Endothelial cell of umbilical vein (primary cell): ENCODE results near the gene SYTL3. TPM values are rescaled to one million over a fixed set of nuclear protein-coding genes. Genes with fewer than 3 reads are reported as not detected.

Experiments
- BruUV-seq: library from RNA; stranded (reverse); fragments of 400-500 nt; replicated peaks from 2 replicates; lab custom pipeline; 2021; lab: Mats Ljungman, UMichigan
- CTCF ChIA-PET: fragments of 300-600, 350-600 bp; sonication (Branson Sonifier 250); formaldehyde crosslinking; loops from one replicate; lab custom pipeline; 2021; ENCODE audit warnings: antibody characterized with exemption, inconsistent platforms; lab: Charles Lee
- POLR2A ChIA-PET: fragments of 300-600, 350-600 bp; sonication (Branson Sonifier 250); formaldehyde crosslinking; loops from one replicate; lab custom pipeline; 2021; ENCODE audit warnings: antibody characterized with exemption, inconsistent platforms; lab: Charles Lee
- DNase-seq: peaks from one replicate; pipeline ENCODE4 v3.0.0-alpha.2; 2011; ENCODE audit warnings: low read depth, low spot score
- FAIRE-seq: peaks from 2 replicates; lab custom pipeline; 2011; peaks lifted over from hg19 to GRCh38; lab: Jason Lieb, UNC
- H2AFZ ChIP-seq: 2 replicates; pipeline ENCODE4 v1.6.0; 2012; ENCODE audit warnings: low read depth, low read length, control low read depth, inconsistent platforms
- H3K27ac ChIP-seq: 2 replicates; pipeline ENCODE4 v1.5.1; 2011; ENCODE audit warnings: low read depth, mild to moderate bottlenecking, control low read depth, low read length, moderate library complexity; ENCODE audit not compliant: insufficient read depth
- H3K27me3 ChIP-seq, 2 experiments: 2 replicates each; pipeline versions ENCODE4 v1.6.0 to v1.6.1; 2011; ENCODE audit warnings: low read length in 2 of 2, mixed read lengths in 1 of 2; ENCODE audit not compliant: control insufficient read depth in 2 of 2, insufficient read depth in 2 of 2
- H3K36me3 ChIP-seq, 2 experiments: 2 replicates in 1 of 2; 3 replicates in 1 of 2; pipeline ENCODE4 v1.5.1; 2011; ENCODE audit warnings: low read length in 2 of 2, mild to moderate bottlenecking in 1 of 2, moderate library complexity in 1 of 2; ENCODE audit not compliant: control insufficient read depth in 2 of 2, insufficient read depth in 2 of 2; ENCODE audit errors: extremely low read depth in 1 of 2
- H3K4me1 ChIP-seq: 3 replicates; pipeline ENCODE4 v1.5.1; 2011; ENCODE audit warnings: mild to moderate bottlenecking, low read length; ENCODE audit not compliant: control insufficient read depth, insufficient read depth; ENCODE audit errors: extremely low read depth
- H3K4me2 ChIP-seq: 2 replicates; pipeline ENCODE4 v1.6.1; 2011; ENCODE audit warnings: low read length, control low read depth, mixed read lengths; ENCODE audit not compliant: insufficient read depth
- H3K4me3 ChIP-seq, 3 experiments: fragments of 200-600 bp in 1 of 3; sonication (generic), shearing (Covaris generic) in 1 of 3; replicated peaks in 1 of 3; 2 replicates each; pipeline ENCODE4 v1.5.1; 2011 to 2016; ENCODE audit warnings: control low read depth in 3 of 3, low read length in 3 of 3, mild to moderate bottlenecking in 2 of 3, inconsistent platforms in 1 of 3, low read depth in 1 of 3, moderate library complexity in 1 of 3; ENCODE audit not compliant: insufficient read depth in 1 of 3
- H3K79me2 ChIP-seq: 2 replicates; pipeline ENCODE4 v1.6.0; 2012; ENCODE audit warnings: low read length, inconsistent platforms; ENCODE audit not compliant: control insufficient read depth, insufficient read depth
- H3K9ac ChIP-seq: replicated peaks from 2 replicates; pipeline ENCODE3; 2011; ENCODE audit warnings: low read length, control low read depth; ENCODE audit not compliant: insufficient read depth; ENCODE audit errors: extremely low read depth
- H3K9me1 ChIP-seq: replicated peaks from 3 replicates; pipeline ENCODE4 v1.6.0; 2011; ENCODE audit warnings: mild to moderate bottlenecking, low read length; ENCODE audit not compliant: control insufficient read depth, insufficient read depth; ENCODE audit errors: extremely low read depth
- H3K9me3 ChIP-seq: replicated peaks from 2 replicates; pipeline ENCODE4 v1.5.1; 2012; ENCODE audit warnings: low read length, inconsistent platforms; ENCODE audit not compliant: control insufficient read depth, insufficient read depth
- H4K20me1 ChIP-seq: replicated peaks from 2 replicates; pipeline ENCODE3; 2011; ENCODE audit warnings: mild to moderate bottlenecking, low read length; ENCODE audit not compliant: control insufficient read depth, insufficient read depth; ENCODE audit errors: extremely low read depth
- CTCF ChIP-seq, 2 donors: IDR thresholded peaks; 1 replicate in 1 of 2; 2 replicates in 1 of 2; pipeline ENCODE4 v1.5.1; 2011; ENCODE audit warnings: low read length in 2 of 2, mild to moderate bottlenecking in 2 of 2, moderate library complexity in 2 of 2, control low read depth in 1 of 2, inconsistent platforms in 1 of 2, low read depth in 1 of 2; ENCODE audit not compliant: insufficient read depth in 1 of 2; ENCODE audit errors: extremely low read depth in 1 of 2
- EZH2 ChIP-seq: IDR thresholded peaks from 2 replicates; pipeline ENCODE4 v1.6.1; 2012; ENCODE audit warnings: borderline replicate concordance, low read depth, mild to moderate bottlenecking, moderate library complexity, low read length, inconsistent platforms; ENCODE audit not compliant: severe bottlenecking
- FOS ChIP-seq: IDR thresholded peaks from 2 replicates; pipeline ENCODE4 v1.6.1; 2011; ENCODE audit warnings: mild to moderate bottlenecking, low read length, moderate library complexity, borderline replicate concordance; ENCODE audit not compliant: insufficient read depth
- GATA2 ChIP-seq: IDR thresholded peaks from 2 replicates; pipeline ENCODE4 v1.7.0; 2011; ENCODE audit warnings: low read depth, mild to moderate bottlenecking, moderate library complexity, mixed read lengths, low read length; ENCODE audit not compliant: insufficient read length, insufficient read depth
- JUN ChIP-seq: IDR thresholded peaks from 2 replicates; pipeline ENCODE4 v1.6.1; 2011; ENCODE audit warnings: borderline replicate concordance, low read depth; ENCODE audit not compliant: insufficient read length, insufficient read depth
- MYC ChIP-seq: IDR thresholded peaks from one replicate; pipeline ENCODE4 v1.6.1; 2011; ENCODE audit warnings: mild to moderate bottlenecking, low read depth, low read length
- POLR2A ChIP-seq: IDR thresholded peaks from 2 replicates; pipeline ENCODE4 v1.6.1; 2012; ENCODE audit warnings: low read depth, mild to moderate bottlenecking, control low read depth, low read length
- POLR2AphosphoS5 ChIP-seq: IDR thresholded peaks from 2 replicates; pipeline ENCODE4 v1.6.1; 2012; ENCODE audit warnings: low read depth, mild to moderate bottlenecking, control low read depth, low read length, moderate library complexity; ENCODE audit not compliant: insufficient read depth
- dilution Hi-C: fragments of 300-500 bp; cut with MboI; formaldehyde crosslinking; loops from one replicate; pipeline ENCODE4 v1.15.0; 2019; ENCODE audit warnings: low sequenced_read_pairs; ENCODE audit not compliant: extremely low pct_ligation_motif_present
- intact Hi-C: fragments of 100-400 bp; cut with micrococcal nuclease; formaldehyde crosslinking; loops from one replicate; pipeline ENCODE4 v1.10.0; 2022
- polyA plus RNA-seq, 4 experiments: library from polyadenylated mRNA; depleted of rRNA in 3 of 4; stranded (reverse) in 3 of 4; unstranded in 1 of 4; fragments of >200 nt; gene quantifications; 2 replicates each; pipeline versions ENCODE4 v1.2.1 to v1.2.3, GENCODE V29; 2011 to 2012; ENCODE audit warnings: missing spikeins in 1 of 4
- total RNA-seq: library from RNA; stranded (reverse); gene quantifications from 2 replicates; pipeline ENCODE4 v1.2.3, GENCODE V29; 2021
- TF ChIP-seq, protein P1 (sequence below): IDR thresholded peaks from 2 replicates; pipeline ENCODE4 v1.6.1; 2011; ENCODE audit not compliant: insufficient read depth, insufficient read length

The SYTL3 gene
- total and polyA plus RNA-seq, 2 donors (not counting 3 experiments of a cell fraction or from before 2014, with no cell fraction given), result 0.59 to 0.77 TPM

- Histone ChIP-seq H3K79me2 (peaks cover 29% of the 10 kb centered on the region), H3K9me1 (no peaks in the 10 kb centered on the region), H2AFZ (no peak overlapping the region), H3K9ac (no peak overlapping the region), H3K4me1 (peaks cover 12% of the 10 kb centered on the region), H3K4me3 (no peak overlapping the region), H3K9me3 (no peaks in the 10 kb centered on the region), H3K27ac (no peak overlapping the region), H3K4me2 (no peak overlapping the region), H3K36me3 (peaks cover 15 to 16% of the 10 kb centered on the region in 2 experiments), H4K20me1 (no peaks in the 10 kb centered on the region), H3K27me3 (no peaks in the 10 kb centered on the region)
- ChIA-PET POLR2A (interaction anchor here (1.0 kb wide), 1 partner anchor 45 kb away, joined by 3 read pairs; no protein-coding TSS in a partner anchor), CTCF (no interaction called here)
- no TSS peak for BruUV-seq
- FAIRE-seq (no peak), DNase-seq (no peak)
- dilution Hi-C loops (no loop called here), intact Hi-C loops (loop anchor here (10.0 kb wide), 1 partner anchor 83 kb away; no protein-coding TSS in a partner anchor)
- TF ChIP-seq CTCF (IDR thresholded peaks at IDR 0.05; ENCODE audit: extremely low read depth in 1 of 2, insufficient read depth in 1 of 2, low read depth in 1 of 2, low read length in 2 of 2) (no peak), EZH2 (no peak), MYC (no peak), POLR2A (no peak), POLR2AphosphoS5 (no peak), JUN (no peak), FOS (no peak), GATA2 (no peak)
- TF ChIP-seq, protein P1, sequence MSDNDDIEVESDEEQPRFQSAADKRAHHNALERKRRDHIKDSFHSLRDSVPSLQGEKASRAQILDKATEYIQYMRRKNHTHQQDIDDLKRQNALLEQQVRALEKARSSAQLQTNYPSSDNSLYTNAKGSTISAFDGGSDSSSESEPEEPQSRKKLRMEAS, result no peak
Observed at GRCh38 chr6:158787395-158787794, 137.5 kb downstream of the SYTL3 start.
